HG03103 (cell line): ENCODE results near the gene ZNF44.
"Not testable (repeated sequence)": the region's sequence is repeated elsewhere in the genome, so short reads cannot be mapped to it uniquely, and the experiment has no call there.

ENCODE experiments used
- ATAC-seq: cut with Tn5 transposase; IDR thresholded peaks from one replicate; pipeline ENCODE4 v1.9.1; 2021; ENCODE audit warnings: low read depth; ENCODE audit not compliant: unreplicated experiment

ZNF44 gene

DNA sequence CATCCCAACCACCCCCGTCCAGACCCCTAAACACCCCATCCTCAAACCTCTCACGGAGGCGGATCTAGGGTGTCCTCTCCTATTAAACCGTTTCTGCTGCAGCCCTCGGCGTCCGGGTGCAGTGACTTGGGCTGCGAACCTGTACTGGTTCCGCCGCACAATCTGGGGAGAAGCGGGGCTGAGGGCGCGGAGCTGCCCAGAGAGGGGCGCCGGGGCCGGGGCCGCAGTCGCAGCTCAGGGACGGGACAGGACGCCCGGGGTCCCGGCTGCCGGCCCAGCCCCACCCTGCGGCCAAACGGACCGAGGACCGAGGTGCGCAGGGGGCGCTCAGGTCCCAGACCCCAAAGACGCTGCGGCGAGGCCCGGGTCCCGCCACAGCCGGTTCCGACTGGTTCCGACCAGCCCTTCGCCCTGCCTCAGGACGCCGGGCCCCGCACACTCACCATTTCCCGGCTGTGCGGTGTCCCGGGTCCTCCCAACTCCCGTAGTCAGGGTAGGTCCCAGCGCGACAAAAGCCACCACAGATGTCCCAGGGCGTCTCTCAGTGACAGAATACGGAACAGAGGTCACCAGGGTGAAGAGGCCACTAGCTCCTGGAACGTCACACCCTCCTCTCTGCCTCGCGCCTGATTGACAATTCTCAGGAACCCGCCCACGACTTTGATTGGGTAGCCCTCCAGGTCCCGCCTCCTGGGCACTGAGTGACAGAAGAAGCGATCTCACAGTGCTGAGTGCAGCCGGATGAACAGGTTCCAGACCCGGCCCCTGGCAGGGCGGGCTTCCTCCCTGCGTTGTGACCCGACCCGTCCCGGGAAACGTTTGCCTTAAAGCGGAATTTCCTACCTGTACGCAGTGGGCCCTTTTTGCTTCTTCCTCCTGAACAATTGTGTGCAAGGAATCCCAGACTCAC is at the start of gene ZNF44:
Gene ZNF44 (minus strand): TSS at position 635 of the 910 bp plus-strand sequence. CDS start 189 bp downstream, at position 446.
- peak; percentile 84 for ATAC-seq

- ATAC-seq, result peak; percentile 86
These were observed 38.8 kb upstream of the ZNF44 start, which contains the start of gene ZNF563 for GRCh38 chr19:12333162-12334159. Gene ZNF563 (minus strand): TSS chr19:12333633. CDS start chr19:12333482, 151 bp downstream.

DNA sequence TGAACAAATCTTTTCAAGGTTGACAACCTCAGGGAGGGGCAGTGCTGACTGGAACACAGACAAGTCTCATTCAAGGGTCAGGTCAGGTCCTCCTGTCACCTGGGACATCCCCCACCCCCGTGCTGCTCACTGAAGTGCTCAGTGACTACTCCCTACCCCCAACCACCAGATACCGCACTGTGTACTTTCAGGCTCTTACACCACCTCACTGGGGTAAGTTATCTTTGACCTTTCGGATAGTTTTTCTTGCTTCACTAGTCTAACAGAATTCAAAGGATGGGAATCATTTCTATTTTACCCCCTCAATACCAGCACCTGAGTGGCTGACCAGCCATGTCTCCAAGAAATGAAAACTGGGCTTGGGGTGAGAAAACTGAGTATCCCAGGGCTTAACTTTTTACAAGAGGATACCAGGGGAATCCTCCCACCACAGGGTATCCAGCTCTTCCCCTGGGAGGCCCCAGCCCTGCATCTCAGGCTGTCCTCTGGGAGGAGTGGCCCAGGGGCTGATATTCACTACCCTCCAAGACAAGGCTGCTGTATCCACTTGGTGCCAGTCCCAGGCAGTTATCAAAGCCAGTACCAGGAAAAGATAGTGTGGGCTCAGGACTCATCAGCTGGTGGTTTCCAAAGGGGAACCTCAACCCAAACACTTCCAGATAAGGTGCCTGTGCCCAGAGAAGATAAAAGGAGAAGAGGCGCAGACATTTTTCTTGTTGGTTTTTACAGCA is 36.7 kb upstream of the ZNF44 start:
- ATAC-seq, result no peak

- no peak for ATAC-seq
These were observed 35.7 kb upstream of the ZNF44 start for GRCh38 chr19:12330340-12330739.

GRCh38 chr19:12325690-12326089 is 31.0 kb upstream of the ZNF44 start:
- no peak for ATAC-seq

- no peak for ATAC-seq
These were observed 24.2 kb upstream of the ZNF44 start for GRCh38 chr19:12318782-12319413.

DNA sequence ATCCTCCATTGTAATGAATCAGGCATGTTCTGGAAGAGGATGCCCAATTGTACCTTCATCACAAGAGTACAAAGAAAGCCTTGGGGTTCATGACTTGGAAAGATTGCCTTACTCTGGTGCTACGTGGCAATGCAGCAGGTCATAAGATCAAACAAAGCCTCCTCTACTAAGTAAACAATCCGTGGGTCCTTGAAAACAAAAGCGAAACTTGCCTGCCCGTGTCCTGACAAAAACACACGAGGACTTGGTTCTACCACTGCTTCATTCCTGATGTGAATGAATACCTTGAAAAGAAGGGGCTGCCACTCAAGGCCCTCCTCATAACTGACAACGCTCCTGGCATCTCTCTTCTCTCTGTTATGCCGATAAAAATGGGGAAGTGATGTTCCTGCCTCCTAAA is 19.9 kb upstream of the ZNF44 start:
- no peak for ATAC-seq

GRCh38 chr19:12308891-12309290 is 14.2 kb upstream of the ZNF44 start:
- ATAC-seq, result not testable (repeated sequence)

GRCh38 chr19:12295191-12295590 is 508 bp upstream of the ZNF44 start:
- peak; percentile 15 for ATAC-seq

DNA sequence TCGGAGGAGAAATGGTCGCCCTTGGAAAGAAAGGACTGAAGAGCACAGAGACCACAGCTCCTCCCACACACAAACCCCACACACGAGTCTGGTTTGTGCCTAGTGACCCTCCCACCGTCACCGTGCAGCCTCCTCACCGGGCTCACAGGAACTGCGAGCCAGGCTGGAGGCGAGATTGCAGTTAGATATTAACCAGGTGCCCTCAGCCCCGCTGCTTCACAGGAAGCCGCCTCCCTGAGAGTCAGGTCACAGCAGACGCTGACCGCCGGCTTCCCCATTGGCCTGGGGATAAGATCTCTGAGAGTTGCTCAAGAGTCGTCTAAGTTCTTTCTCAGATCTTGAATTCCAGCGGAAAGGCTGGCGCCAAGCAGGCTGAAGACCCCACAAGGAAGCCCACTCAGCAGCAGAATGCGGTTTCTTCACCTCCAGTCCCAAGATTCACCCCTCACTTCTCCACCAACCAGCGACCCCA is 870 bp downstream of the ZNF44 start:
- no peak for ATAC-seq

- no peak for ATAC-seq
These were observed 5.0 kb downstream of the ZNF44 start for GRCh38 chr19:12289790-12290065.

GRCh38 chr19:12287958-12288500 is 6.7 kb downstream of the ZNF44 start:
- no peak for ATAC-seq

DNA sequence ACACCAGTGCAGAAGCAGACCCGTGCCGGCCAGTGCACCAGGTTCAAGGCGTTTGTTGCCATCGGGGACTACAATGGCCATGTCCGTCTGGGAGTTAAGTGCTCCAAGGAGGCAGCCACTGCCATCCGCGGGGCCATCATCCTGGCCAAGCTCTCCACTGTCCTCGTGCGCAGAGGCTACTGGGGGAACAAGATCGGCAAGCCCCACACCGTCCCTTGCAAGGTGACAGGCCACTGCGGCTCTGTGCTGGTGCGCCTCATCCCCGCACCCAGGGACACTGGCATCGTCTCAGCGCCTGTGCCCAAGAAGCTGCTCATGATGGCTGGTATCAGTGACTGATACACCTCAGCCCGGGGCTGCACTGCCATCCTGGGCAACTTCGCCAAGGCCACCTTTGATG is 10.1 kb downstream of the ZNF44 start:
- ATAC-seq, result no peak

GRCh38 chr19:12284226-12284625 is 10.5 kb downstream of the ZNF44 start:
- ATAC-seq, result no peak

DNA sequence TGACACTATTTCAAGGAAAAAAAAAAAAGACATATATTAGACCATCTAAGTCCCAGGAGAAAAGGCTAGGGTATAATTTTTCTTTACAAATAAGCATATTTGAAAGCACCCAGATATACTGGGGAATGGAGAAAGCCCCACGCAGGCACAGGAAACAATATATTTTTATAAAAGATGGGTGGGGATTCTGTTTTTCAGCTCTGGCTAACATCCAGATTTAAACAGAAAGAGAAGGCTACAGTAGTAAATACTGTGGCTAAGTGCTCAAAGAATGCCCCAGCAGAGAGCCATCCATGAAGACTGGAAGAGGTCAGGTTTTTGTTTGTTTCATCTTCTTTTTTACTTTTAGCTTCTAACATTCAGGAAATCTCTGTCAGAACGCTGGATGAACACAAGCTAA is 16.0 kb downstream of the ZNF44 start:
- no peak for ATAC-seq

DNA sequence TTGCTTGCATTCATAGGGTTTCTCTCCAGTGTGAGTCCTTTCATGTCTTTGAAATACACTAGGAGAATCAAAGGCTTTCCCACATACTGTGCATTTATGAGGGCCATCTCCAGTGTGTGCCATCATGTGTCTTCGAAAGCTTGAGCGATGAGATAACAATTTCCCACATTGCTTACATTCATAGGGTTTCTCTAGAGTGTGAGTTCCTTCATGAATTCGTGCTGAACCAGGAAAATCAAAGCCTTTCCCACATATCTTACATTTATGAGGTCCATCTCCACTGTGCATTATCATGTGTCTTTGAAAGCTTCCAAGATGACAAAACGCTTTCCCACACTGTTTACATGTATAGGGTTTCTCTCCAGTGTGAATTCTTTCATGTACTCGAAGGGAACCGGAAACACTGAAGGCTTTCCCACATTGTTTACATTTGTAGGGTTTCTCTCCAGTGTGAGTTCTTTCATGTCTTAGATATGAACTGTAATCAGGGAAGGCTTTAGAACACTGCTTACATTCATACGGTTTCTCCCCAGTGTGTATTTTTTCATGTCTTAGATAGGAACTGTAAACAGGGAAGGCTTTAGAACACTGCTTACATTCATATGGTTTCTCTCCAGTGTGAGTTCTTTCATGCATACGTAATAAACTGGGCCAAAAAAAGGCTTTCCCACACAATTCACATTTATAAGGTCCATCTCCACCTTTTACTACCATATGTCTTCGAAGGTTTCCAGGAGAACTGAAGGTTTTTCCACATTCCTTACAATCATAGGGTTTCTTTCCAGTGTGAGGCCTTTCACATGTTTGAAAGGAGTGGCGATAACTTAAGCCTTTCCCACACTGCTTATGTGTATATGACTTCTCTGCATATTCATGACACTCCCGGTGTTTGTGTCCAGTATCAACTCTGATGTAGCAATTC is 21.4 kb downstream of the ZNF44 start:
- no peak for ATAC-seq

GRCh38 chr19:12272386-12272785 is 22.3 kb downstream of the ZNF44 start:
- no peak for ATAC-seq

DNA sequence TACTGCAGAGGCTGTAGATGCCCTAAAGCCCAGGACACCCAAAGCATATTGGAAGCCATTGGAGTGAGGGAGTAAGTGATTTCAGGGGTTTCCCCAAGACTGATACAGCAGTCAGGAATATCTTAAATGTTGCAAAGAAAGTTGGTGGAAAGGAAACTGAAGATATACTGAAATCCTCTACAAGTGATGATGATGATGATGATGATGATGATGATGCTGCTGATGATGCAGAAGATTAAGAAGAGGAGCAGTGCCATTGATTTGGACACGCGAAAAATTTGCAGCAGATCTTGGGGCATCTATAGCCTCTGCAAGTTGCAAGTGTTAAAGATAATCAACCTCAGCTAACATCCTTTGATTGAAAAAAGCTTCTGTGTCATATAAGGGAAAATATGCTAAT is 23.8 kb downstream of the ZNF44 start:
- no peak for ATAC-seq
